Effector memory CD4-positive, alpha-beta T cell (primary cell): ENCODE measurements around the gene CNP.
A peak's percentile ranks its signal among the peaks of the same experiment; 100 is the strongest.
"Not testable (repeated sequence)": the region's sequence is repeated elsewhere in the genome, so short reads cannot be mapped to it uniquely, and the experiment has no call there.

Experiments
- DNase-seq, 3 donors: peaks; one replicate each; pipeline ENCODE4 v3.0.0-alpha.2; 2020
- H3K27ac ChIP-seq: 2 replicates; pipeline ENCODE4 v1.7.0; 2013; ENCODE audit warnings: mild to moderate bottlenecking, low read length, moderate library complexity; ENCODE audit not compliant: insufficient read depth, poor library complexity, severe bottlenecking
- H3K27me3 ChIP-seq: replicated peaks from 2 replicates; pipeline ENCODE4 v1.7.0; 2013; ENCODE audit warnings: mild to moderate bottlenecking, low read length; ENCODE audit not compliant: insufficient read depth, control insufficient read depth, poor library complexity, severe bottlenecking
- H3K36me3 ChIP-seq: 2 replicates; pipeline ENCODE4 v1.7.0; 2013; ENCODE audit warnings: mild to moderate bottlenecking, low read length, moderate library complexity; ENCODE audit not compliant: control insufficient read depth, insufficient read depth
- H3K4me1 ChIP-seq: 2 replicates; pipeline ENCODE4 v1.7.0; 2013; ENCODE audit warnings: low read length, mild to moderate bottlenecking; ENCODE audit not compliant: control insufficient read depth, insufficient read depth, poor library complexity, severe bottlenecking
- H3K4me3 ChIP-seq: 2 replicates; pipeline ENCODE4 v1.7.0; 2013; ENCODE audit warnings: low read length, low read depth, mild to moderate bottlenecking; ENCODE audit not compliant: insufficient read depth, poor library complexity, severe bottlenecking
- H3K9me3 ChIP-seq: 2 replicates; pipeline ENCODE4 v1.7.0; 2013; ENCODE audit warnings: mild to moderate bottlenecking, low read length, moderate library complexity; ENCODE audit not compliant: control insufficient read depth

CNP gene

GRCh38 chr17:42016941-42017865 lies 50.6 kb downstream of the CNP start, which contains the start of gene DNAJC7:
TSS of gene DNAJC7 (minus strand) at chr17:42017439. CDS start at chr17:42017416, 23 bp downstream.
- Histone ChIP-seq H3K36me3 (peaks cover 1% of the 10 kb centered on the region), H3K4me3 (peak within 1 kb of the TSS; percentile 97), H3K27ac (peak within 1 kb of the TSS; percentile 91), H3K9me3 (no peaks in the 10 kb centered on the region), H3K27me3 (no peaks in the 10 kb centered on the region), H3K4me1 (peaks cover 24% of the 10 kb centered on the region)
- DNase-seq, result peak; percentile 79 to 80 (median 79)

GRCh38 chr17:42017866-42018200 lies 51.2 kb downstream of the CNP start:
- Histone ChIP-seq H3K4me3 (peak overlapping the region; percentile 97), H3K27ac (peak overlapping the region; percentile 91), H3K27me3 (no peaks in the 10 kb centered on the region), H3K9me3 (no peaks in the 10 kb centered on the region), H3K4me1 (peaks cover 24% of the 10 kb centered on the region), H3K36me3 (peaks cover 8% of the 10 kb centered on the region)
- peak in 1 of 3 donors; percentile 2 for DNase-seq

- DNase-seq, result no peak
- H3K27ac ChIP-seq, result no peak overlapping the region
- H3K4me1 ChIP-seq, result peaks cover 24% of the 10 kb centered on the region
- no peaks in the 10 kb centered on the region for H3K9me3 ChIP-seq
- no peaks in the 10 kb centered on the region for H3K27me3 ChIP-seq
- H3K36me3 ChIP-seq, result peaks cover 11% of the 10 kb centered on the region
- H3K4me3 ChIP-seq, result peak overlapping the region; percentile 97
Measured at GRCh38 chr17:42018339-42018738, 51.7 kb downstream of the CNP start.

GRCh38 chr17:42018988-42019387 lies 52.4 kb downstream of the CNP start:
- no peak for DNase-seq
- Histone ChIP-seq H3K9me3 (no peaks in the 10 kb centered on the region), H3K27me3 (no peaks in the 10 kb centered on the region), H3K36me3 (peaks cover 17% of the 10 kb centered on the region), H3K27ac (no peak overlapping the region), H3K4me3 (no peak overlapping the region), H3K4me1 (peaks cover 24% of the 10 kb centered on the region)

- H3K9me3 ChIP-seq, result no peaks in the 10 kb centered on the region
- peaks cover 25% of the 10 kb centered on the region for H3K4me1 ChIP-seq
- DNase-seq, result peak; percentile 86 to 92 (median 87)
- H3K27me3 ChIP-seq, result no peaks in the 10 kb centered on the region
- peaks cover 24% of the 10 kb centered on the region for H3K36me3 ChIP-seq
- peak within 1 kb of the TSS; percentile 87 for H3K4me3 ChIP-seq
- peak within 1 kb of the TSS; percentile 80 for H3K27ac ChIP-seq
Measured at GRCh38 chr17:42019509-42020404, 53.2 kb downstream of the CNP start, which contains the start of gene NKIRAS2. TSS of gene NKIRAS2 (plus strand) at chr17:42020090. CDS start at chr17:42021578, 1,488 bp downstream.

- not testable (repeated sequence) for H3K27me3 ChIP-seq, DNase-seq, H3K27ac ChIP-seq, H3K9me3 ChIP-seq
- Histone ChIP-seq H3K4me1 (peaks cover 29% of the 10 kb centered on the region), H3K4me3 (peak overlapping the region; percentile 87), H3K36me3 (peaks cover 24% of the 10 kb centered on the region)
Measured at GRCh38 chr17:42020845-42021244, 54.2 kb downstream of the CNP start.

GRCh38 chr17:42023524-42024349 lies 57.1 kb downstream of the CNP start:
- Histone ChIP-seq H3K27me3 (no peaks in the 10 kb centered on the region), H3K4me1 (peaks cover 22% of the 10 kb centered on the region), H3K27ac (no peak overlapping the region), H3K4me3 (no peak overlapping the region), H3K9me3 (no peaks in the 10 kb centered on the region), H3K36me3 (peaks cover 24% of the 10 kb centered on the region)
- DNase-seq, result no peak

GRCh38 chr17:42025191-42025579 lies 58.6 kb downstream of the CNP start:
- DNase-seq, result no peak
- no peaks in the 10 kb centered on the region for H3K27me3 ChIP-seq
- H3K9me3 ChIP-seq, result no peaks in the 10 kb centered on the region
- no peak overlapping the region for H3K27ac ChIP-seq
- H3K4me3 ChIP-seq, result no peak overlapping the region
- peaks cover 16% of the 10 kb centered on the region for H3K4me1 ChIP-seq
- H3K36me3 ChIP-seq, result peaks cover 24% of the 10 kb centered on the region

- Histone ChIP-seq H3K4me3 (no peak overlapping the region), H3K4me1 (peaks cover 8% of the 10 kb centered on the region), H3K36me3 (peaks cover 24% of the 10 kb centered on the region), H3K9me3 (no peaks in the 10 kb centered on the region), H3K27ac (no peak overlapping the region), H3K27me3 (no peaks in the 10 kb centered on the region)
- DNase-seq, result no peak
Measured at GRCh38 chr17:42025936-42026335, 59.3 kb downstream of the CNP start.
